ENCODE data around the gene TRABD2B. TPM values are rescaled to one million over a fixed set of nuclear protein-coding genes. Genes with fewer than 3 reads are reported as not detected.

The TRABD2B gene
- total and polyA plus RNA-seq, 2 donors (not counting 3 experiments of a cell fraction or from before 2014, with no cell fraction given): not detected

DNA sequence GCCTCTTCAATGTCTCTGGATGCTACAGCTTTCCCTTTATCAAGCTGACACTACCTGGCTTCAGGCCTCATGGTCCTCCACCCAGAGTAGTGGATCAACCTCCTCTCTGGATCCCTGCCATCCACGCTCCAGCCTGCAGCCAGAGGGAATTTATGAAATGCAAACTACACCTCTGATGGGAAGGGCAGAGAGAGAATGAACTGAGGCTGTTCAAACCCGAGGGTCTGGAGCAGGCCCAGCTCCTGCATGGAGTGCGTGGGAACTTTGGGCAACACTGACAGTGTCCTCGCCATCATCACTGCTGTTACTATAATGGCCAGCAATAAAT is 157.8 kb downstream of the TRABD2B start:
- no peak for TF ChIP-seq MYC (IDR thresholded peaks at IDR 0.05; ENCODE audit: low read depth, low read length)
- no peak for TF ChIP-seq FOS (IDR thresholded peaks at IDR 0.05; ENCODE audit: borderline replicate concordance, insufficient read depth, low read length)
- TF ChIP-seq POLR2AphosphoS5 (IDR thresholded peaks at IDR 0.05; ENCODE audit: insufficient read depth, low read depth, low read length): no peak
- TF ChIP-seq, protein P1, sequence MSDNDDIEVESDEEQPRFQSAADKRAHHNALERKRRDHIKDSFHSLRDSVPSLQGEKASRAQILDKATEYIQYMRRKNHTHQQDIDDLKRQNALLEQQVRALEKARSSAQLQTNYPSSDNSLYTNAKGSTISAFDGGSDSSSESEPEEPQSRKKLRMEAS (IDR thresholded peaks at IDR 0.05; ENCODE audit: insufficient read depth, insufficient read length): no peak
- TF ChIP-seq JUN (IDR thresholded peaks at IDR 0.05; ENCODE audit: borderline replicate concordance, insufficient read depth, insufficient read length, low read depth): no peak
- no peak for TF ChIP-seq GATA2 (IDR thresholded peaks at IDR 0.05; ENCODE audit: insufficient read depth, insufficient read length, low read depth, low read length)
- TF ChIP-seq, protein P2, sequence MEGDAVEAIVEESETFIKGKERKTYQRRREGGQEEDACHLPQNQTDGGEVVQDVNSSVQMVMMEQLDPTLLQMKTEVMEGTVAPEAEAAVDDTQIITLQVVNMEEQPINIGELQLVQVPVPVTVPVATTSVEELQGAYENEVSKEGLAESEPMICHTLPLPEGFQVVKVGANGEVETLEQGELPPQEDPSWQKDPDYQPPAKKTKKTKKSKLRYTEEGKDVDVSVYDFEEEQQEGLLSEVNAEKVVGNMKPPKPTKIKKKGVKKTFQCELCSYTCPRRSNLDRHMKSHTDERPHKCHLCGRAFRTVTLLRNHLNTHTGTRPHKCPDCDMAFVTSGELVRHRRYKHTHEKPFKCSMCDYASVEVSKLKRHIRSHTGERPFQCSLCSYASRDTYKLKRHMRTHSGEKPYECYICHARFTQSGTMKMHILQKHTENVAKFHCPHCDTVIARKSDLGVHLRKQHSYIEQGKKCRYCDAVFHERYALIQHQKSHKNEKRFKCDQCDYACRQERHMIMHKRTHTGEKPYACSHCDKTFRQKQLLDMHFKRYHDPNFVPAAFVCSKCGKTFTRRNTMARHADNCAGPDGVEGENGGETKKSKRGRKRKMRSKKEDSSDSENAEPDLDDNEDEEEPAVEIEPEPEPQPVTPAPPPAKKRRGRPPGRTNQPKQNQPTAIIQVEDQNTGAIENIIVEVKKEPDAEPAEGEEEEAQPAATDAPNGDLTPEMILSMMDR (IDR thresholded peaks at IDR 0.05; ENCODE audit: extremely low read depth in 1 of 2, insufficient read depth in 1 of 2, low read depth in 1 of 2, low read length in 2 of 2): no peak
- no peak for TF ChIP-seq EZH2 (IDR thresholded peaks at IDR 0.05; ENCODE audit: borderline replicate concordance, low read depth, low read length, severe bottlenecking)
- no peak for TF ChIP-seq POLR2A (IDR thresholded peaks at IDR 0.05; ENCODE audit: low read depth, low read length)
- intact Hi-C loops (cut with micrococcal nuclease): no loop called here
- H3K27me3 ChIP-seq (ENCODE audit: control insufficient read depth in 2 of 2, insufficient read depth in 2 of 2, low read length in 2 of 2): no peaks in the 10 kb centered on the region
- H3K4me3 ChIP-seq (replicated peaks in 1 of 3; ENCODE audit: insufficient read depth in 1 of 3, low read depth in 1 of 3, low read length in 3 of 3): no peak overlapping the region
- no peaks in the 10 kb centered on the region for H3K79me2 ChIP-seq (ENCODE audit: control insufficient read depth, insufficient read depth, low read length)
- H4K20me1 ChIP-seq (replicated peaks; ENCODE audit: control insufficient read depth, extremely low read depth, insufficient read depth, low read length): no peaks in the 10 kb centered on the region
- no peaks in the 10 kb centered on the region for H3K9me3 ChIP-seq (replicated peaks; ENCODE audit: control insufficient read depth, insufficient read depth, low read length)
- no peak overlapping the region for H2AFZ ChIP-seq (ENCODE audit: low read depth, low read length)
- no peaks in the 10 kb centered on the region for H3K36me3 ChIP-seq (ENCODE audit: control insufficient read depth in 2 of 2, extremely low read depth in 1 of 2, insufficient read depth in 2 of 2, low read length in 2 of 2)
- DNase-seq (ENCODE audit: low read depth, low spot score) (no peak), FAIRE-seq (no peak)
- ChIA-PET CTCF (no interaction called here), POLR2A (no interaction called here)
- dilution Hi-C loops (cut with MboI; ENCODE audit: extremely low pct_ligation_motif_present, low sequenced_read_pairs): no loop called here
- H3K4me2 ChIP-seq (ENCODE audit: insufficient read depth, low read length): no peak overlapping the region
- no peak overlapping the region for H3K9ac ChIP-seq (replicated peaks; ENCODE audit: extremely low read depth, insufficient read depth, low read length)
- no peaks in the 10 kb centered on the region for H3K4me1 ChIP-seq (ENCODE audit: control insufficient read depth, extremely low read depth, insufficient read depth, low read length)
- BruUV-seq (replicated peaks): no TSS peak
- H3K9me1 ChIP-seq (replicated peaks; ENCODE audit: control insufficient read depth, extremely low read depth, insufficient read depth, low read length): no peaks in the 10 kb centered on the region
- H3K27ac ChIP-seq (ENCODE audit: insufficient read depth, low read depth, low read length): no peak overlapping the region
